GM19452 (cell line): ENCODE data around the gene SPATA25.

ENCODE experiments used
- ATAC-seq: cut with Tn5 transposase; IDR thresholded peaks from one replicate; pipeline ENCODE4 v1.9.1; 2021; ENCODE audit not compliant: unreplicated experiment

The SPATA25 gene

GRCh38 chr20:45867136-45867818 is 20.1 kb downstream of the SPATA25 start:
- ATAC-seq, result no peak

- no peak for ATAC-seq
Observed at GRCh38 chr20:45866454-45866853, 21.0 kb downstream of the SPATA25 start.

- no peak for ATAC-seq
Observed at GRCh38 chr20:45863543-45864470, 23.6 kb downstream of the SPATA25 start.

- no peak for ATAC-seq
Observed at GRCh38 chr20:45861221-45862075, 26.0 kb downstream of the SPATA25 start.

- no peak for ATAC-seq
Observed at GRCh38 chr20:45860560-45861220, 26.7 kb downstream of the SPATA25 start.

GRCh38 chr20:45859916-45860315 is 27.5 kb downstream of the SPATA25 start:
- no peak for ATAC-seq

- ATAC-seq, result peak; percentile 17
Observed at GRCh38 chr20:45857882-45858216, 29.6 kb downstream of the SPATA25 start.

GRCh38 chr20:45857114-45857881 is 30.1 kb downstream of the SPATA25 start, which contains the start of the genes ACOT8 and ZSWIM3:
TSS of gene ACOT8 (minus strand) at chr20:45857392. CDS start at chr20:45857315, 77 bp downstream.
TSS of gene ZSWIM3 (plus strand) at chr20:45857614. CDS start at chr20:45857826, 212 bp downstream.
- ATAC-seq, result peak; percentile 97

- ATAC-seq, result no peak
Observed at GRCh38 chr20:45853484-45853883, 33.9 kb downstream of the SPATA25 start.

GRCh38 chr20:45852326-45852725 is 35.1 kb downstream of the SPATA25 start:
- ATAC-seq, result no peak

- no peak for ATAC-seq
Observed at GRCh38 chr20:45851501-45851900, 35.9 kb downstream of the SPATA25 start.

- no peak for ATAC-seq
Observed at GRCh38 chr20:45850926-45851325, 36.5 kb downstream of the SPATA25 start.

GRCh38 chr20:45850238-45850637 is 37.2 kb downstream of the SPATA25 start:
- ATAC-seq, result no peak

- ATAC-seq, result no peak
Observed at GRCh38 chr20:45848969-45849582, 38.3 kb downstream of the SPATA25 start.

- no peak for ATAC-seq
Observed at GRCh38 chr20:45848421-45848820, 39.0 kb downstream of the SPATA25 start.

- ATAC-seq, result no peak
Observed at GRCh38 chr20:45845452-45845851, 42.0 kb downstream of the SPATA25 start.

- no peak for ATAC-seq
Observed at GRCh38 chr20:45843506-45843905, 43.9 kb downstream of the SPATA25 start.

GRCh38 chr20:45842169-45842812 is 45.1 kb downstream of the SPATA25 start:
- peak; percentile 70 for ATAC-seq
